GM18909 (cell line): Measurements from ENCODE around the gene SSUH2.
A peak's percentile ranks its signal among the peaks of the same experiment; 100 is the strongest.
"Not testable (repeated sequence)": the region's sequence is repeated elsewhere in the genome, so short reads cannot be mapped to it uniquely, and the experiment has no call there.

Experiments used
- ATAC-seq: cut with Tn5 transposase; IDR thresholded peaks from one replicate; pipeline ENCODE4 v1.9.1; 2021; ENCODE audit warnings: mild to moderate bottlenecking; ENCODE audit not compliant: unreplicated experiment, poor library complexity

The SSUH2 gene

GRCh38 chr3:8593021-8593827 lies 51.4 kb downstream of the SSUH2 start:
- ATAC-seq: no peak

GRCh38 chr3:8589880-8590556 lies 54.6 kb downstream of the SSUH2 start:
- no peak for ATAC-seq

- ATAC-seq: no peak
Observed at GRCh38 chr3:8584661-8585060, 59.9 kb downstream of the SSUH2 start.

- ATAC-seq: no peak
Observed at GRCh38 chr3:8581806-8582445, 62.7 kb downstream of the SSUH2 start.

GRCh38 chr3:8581373-8581772 lies 63.2 kb downstream of the SSUH2 start:
- ATAC-seq: no peak

- not testable (repeated sequence) for ATAC-seq
Observed at GRCh38 chr3:8580434-8580833, 64.2 kb downstream of the SSUH2 start.

- no peak for ATAC-seq
Observed at GRCh38 chr3:8579943-8580342, 64.7 kb downstream of the SSUH2 start.

GRCh38 chr3:8579096-8579495 lies 65.5 kb downstream of the SSUH2 start:
- peak; percentile 99 for ATAC-seq

GRCh38 chr3:8578282-8578681 lies 66.3 kb downstream of the SSUH2 start:
- no peak for ATAC-seq

GRCh38 chr3:8576841-8577571 lies 67.6 kb downstream of the SSUH2 start:
- no peak for ATAC-seq

GRCh38 chr3:8576436-8576835 lies 68.2 kb downstream of the SSUH2 start:
- ATAC-seq: no peak

- ATAC-seq: no peak
Observed at GRCh38 chr3:8575364-8576104, 69.1 kb downstream of the SSUH2 start.

GRCh38 chr3:8574670-8575322 lies 69.8 kb downstream of the SSUH2 start:
- ATAC-seq: no peak

GRCh38 chr3:8574040-8574669 lies 70.4 kb downstream of the SSUH2 start:
- ATAC-seq: no peak

- no peak for ATAC-seq
Observed at GRCh38 chr3:8573342-8573926, 71.2 kb downstream of the SSUH2 start.

GRCh38 chr3:8571256-8571655 lies 73.3 kb downstream of the SSUH2 start:
- ATAC-seq: peak; percentile 48
